Fibroblast of skin of back (primary cell): ENCODE data around the gene ZNF862. TPM values are rescaled to one million over a fixed set of nuclear protein-coding genes. Genes with fewer than 3 reads are reported as not detected.
A peak's percentile ranks its signal among the peaks of the same experiment; 100 is the strongest.

Source experiments
- DNase-seq: peaks from one replicate; pipeline ENCODE4 v3.0.0-alpha.2; 2013
- polyA plus RNA-seq, 2 experiments: library from polyadenylated mRNA; unstranded; fragments of 120-200 nt; gene quantifications; one replicate each; pipeline ENCODE4 v1.2.1, GENCODE V29; 2013; ENCODE audit not compliant: insufficient read length in 2 of 2

The ZNF862 gene
- 8.2 TPM for polyA plus RNA-seq (2013, experiment 1 of 2; ENCODE audit: insufficient read length)
- polyA plus RNA-seq (2013, experiment 2 of 2; ENCODE audit: insufficient read length): 8.8 TPM

- peak; percentile 97 for DNase-seq
Observed at GRCh38 chr7:149838224-149838991, at the start of gene ZNF862. Gene ZNF862, plus strand, starts transcription at chr7:149838375. Its CDS starts 237 bp downstream, at chr7:149838612.

GRCh38 chr7:149789101-149789500, 49.1 kb upstream of the ZNF862 start:
- no peak for DNase-seq

GRCh38 chr7:149790146-149790548, 48.0 kb upstream of the ZNF862 start:
- DNase-seq: no peak

GRCh38 chr7:149790754-149791360, 47.3 kb upstream of the ZNF862 start:
- no peak for DNase-seq

- no peak for DNase-seq
Observed at GRCh38 chr7:149791411-149792219, 46.6 kb upstream of the ZNF862 start.

- DNase-seq: no peak
Observed at GRCh38 chr7:149792220-149792595, 46.0 kb upstream of the ZNF862 start.

- DNase-seq: no peak
Observed at GRCh38 chr7:149793261-149793660, 44.9 kb upstream of the ZNF862 start.

GRCh38 chr7:149794661-149795060, 43.5 kb upstream of the ZNF862 start:
- no peak for DNase-seq

GRCh38 chr7:149795126-149795525, 43.0 kb upstream of the ZNF862 start:
- DNase-seq: no peak

- DNase-seq: no peak
Observed at GRCh38 chr7:149796287-149796860, 41.8 kb upstream of the ZNF862 start.

GRCh38 chr7:149797771-149798170, 40.4 kb upstream of the ZNF862 start:
- DNase-seq: no peak

- no peak for DNase-seq
Observed at GRCh38 chr7:149799397-149800168, 38.6 kb upstream of the ZNF862 start.

- DNase-seq: no peak
Observed at GRCh38 chr7:149800169-149800555, 38.0 kb upstream of the ZNF862 start.

GRCh38 chr7:149801002-149801566, 37.1 kb upstream of the ZNF862 start:
- no peak for DNase-seq

GRCh38 chr7:149801816-149802215, 36.4 kb upstream of the ZNF862 start:
- DNase-seq: no peak

- no peak for DNase-seq
Observed at GRCh38 chr7:149802966-149803365, 35.2 kb upstream of the ZNF862 start.

GRCh38 chr7:149803551-149804074, 34.6 kb upstream of the ZNF862 start:
- no peak for DNase-seq

GRCh38 chr7:149804106-149804505, 34.1 kb upstream of the ZNF862 start:
- no peak for DNase-seq

GRCh38 chr7:149806726-149807125, 31.4 kb upstream of the ZNF862 start:
- DNase-seq: no peak

GRCh38 chr7:149808311-149808710, 29.9 kb upstream of the ZNF862 start:
- DNase-seq: no peak

- no peak for DNase-seq
Observed at GRCh38 chr7:149809215-149809614, 29.0 kb upstream of the ZNF862 start.

GRCh38 chr7:149811221-149811620, 27.0 kb upstream of the ZNF862 start:
- no peak for DNase-seq
